ENCODE data around the gene TMEM221.

The TMEM221 gene

GRCh38 chr19:17447704-17448130 lies 751 bp downstream of the TMEM221 start:
- no peak overlapping the region for H3K4me3 ChIP-seq (ENCODE audit: low read depth, low read length, poor library complexity, severe bottlenecking)
- no peaks in the 10 kb centered on the region for H3K9me3 ChIP-seq (ENCODE audit: low read length)
- no peak overlapping the region for H3K9ac ChIP-seq (ENCODE audit: low read length)
- no peaks in the 10 kb centered on the region for H3K9me2 ChIP-seq (ENCODE audit: low read depth, low read length)
- H4K20me1 ChIP-seq (ENCODE audit: insufficient read depth, low read length), result no peaks in the 10 kb centered on the region
- H3K79me2 ChIP-seq (ENCODE audit: insufficient read depth, low read length), result no peaks in the 10 kb centered on the region
- no peak overlapping the region for H3K4me2 ChIP-seq (ENCODE audit: low read length)
- no peaks in the 10 kb centered on the region for H3K4me1 ChIP-seq (ENCODE audit: insufficient read depth, low read length, severe bottlenecking)
- no peak overlapping the region for H2AFZ ChIP-seq (ENCODE audit: low read length)
- TF ChIP-seq EZH2 (IDR thresholded peaks at IDR 0.05; ENCODE audit: borderline replicate concordance, low read length) (no peak), CTCF (IDR thresholded peaks at IDR 0.05; ENCODE audit: low read length) (no peak)
- no peaks in the 10 kb centered on the region for H3F3A ChIP-seq (ENCODE audit: insufficient read depth, low read length)
- no peak overlapping the region for H3K27ac ChIP-seq (ENCODE audit: low read depth, low read length, poor library complexity, severe bottlenecking)
- H3K36me3 ChIP-seq (ENCODE audit: insufficient read depth, low read length), result no peaks in the 10 kb centered on the region
- H3K27me3 ChIP-seq (ENCODE audit: insufficient read depth, low read length), result peaks cover 7% of the 10 kb centered on the region; the same call in 1 of the 2 replicates

GRCh38 chr19:17445526-17446165 lies 2.8 kb downstream of the TMEM221 start:
- Histone ChIP-seq H2AFZ (ENCODE audit: low read length) (no peak overlapping the region), H3K27ac (ENCODE audit: low read depth, low read length, poor library complexity, severe bottlenecking) (no peak overlapping the region), H3K9me3 (ENCODE audit: low read length) (peaks cover 4% of the 10 kb centered on the region; the same call in 1 of the 2 replicates), H3F3A (ENCODE audit: insufficient read depth, low read length) (no peaks in the 10 kb centered on the region), H3K9me2 (ENCODE audit: low read depth, low read length) (no peaks in the 10 kb centered on the region), H3K4me2 (ENCODE audit: low read length) (no peak overlapping the region), H3K27me3 (ENCODE audit: insufficient read depth, low read length) (peaks cover 7% of the 10 kb centered on the region; the same call in 1 of the 2 replicates), H3K4me3 (ENCODE audit: low read depth, low read length, poor library complexity, severe bottlenecking) (no peak overlapping the region), H3K79me2 (ENCODE audit: insufficient read depth, low read length) (no peaks in the 10 kb centered on the region), H3K9ac (ENCODE audit: low read length) (no peak overlapping the region), H3K36me3 (ENCODE audit: insufficient read depth, low read length) (no peaks in the 10 kb centered on the region), H3K4me1 (ENCODE audit: insufficient read depth, low read length, severe bottlenecking) (no peaks in the 10 kb centered on the region), H4K20me1 (ENCODE audit: insufficient read depth, low read length) (no peaks in the 10 kb centered on the region)
- TF ChIP-seq EZH2 (IDR thresholded peaks at IDR 0.05; ENCODE audit: borderline replicate concordance, low read length), result no peak
- TF ChIP-seq CTCF (IDR thresholded peaks at IDR 0.05; ENCODE audit: low read length), result no peak

- Histone ChIP-seq H3K36me3 (ENCODE audit: insufficient read depth, low read length) (no peaks in the 10 kb centered on the region), H2AFZ (ENCODE audit: low read length) (no peak overlapping the region), H3K9me3 (ENCODE audit: low read length) (peaks cover 4% of the 10 kb centered on the region; the same call in 1 of the 2 replicates), H3K27me3 (ENCODE audit: insufficient read depth, low read length) (peaks cover 8% of the 10 kb centered on the region; the same call in 1 of the 2 replicates), H3K4me3 (ENCODE audit: low read depth, low read length, poor library complexity, severe bottlenecking) (no peak overlapping the region), H3K4me1 (ENCODE audit: insufficient read depth, low read length, severe bottlenecking) (no peaks in the 10 kb centered on the region), H3K4me2 (ENCODE audit: low read length) (no peak overlapping the region), H3F3A (ENCODE audit: insufficient read depth, low read length) (no peaks in the 10 kb centered on the region), H3K79me2 (ENCODE audit: insufficient read depth, low read length) (no peaks in the 10 kb centered on the region), H3K9ac (ENCODE audit: low read length) (no peak overlapping the region), H4K20me1 (ENCODE audit: insufficient read depth, low read length) (no peaks in the 10 kb centered on the region), H3K9me2 (ENCODE audit: low read depth, low read length) (no peaks in the 10 kb centered on the region), H3K27ac (ENCODE audit: low read depth, low read length, poor library complexity, severe bottlenecking) (no peak overlapping the region)
- TF ChIP-seq EZH2 (IDR thresholded peaks at IDR 0.05; ENCODE audit: borderline replicate concordance, low read length), result no peak
- peak; percentile 63 for TF ChIP-seq CTCF (IDR thresholded peaks at IDR 0.05; ENCODE audit: low read length)
Measured at GRCh38 chr19:17441241-17442021, 7.0 kb downstream of the TMEM221 start.

Data from OCI-LY1 (cell line).